Hematopoietic multipotent progenitor cell treated with erythropoietin and hydrocortisone succinate and interleukin-3 and kit ligand, for 6 days (in vitro differentiated cells): ENCODE data around the gene LGALS1.

Experiments
- DNase-seq: peaks from one replicate; pipeline ENCODE4 v3.0.0-alpha.2; 2015

The LGALS1 gene

DNA sequence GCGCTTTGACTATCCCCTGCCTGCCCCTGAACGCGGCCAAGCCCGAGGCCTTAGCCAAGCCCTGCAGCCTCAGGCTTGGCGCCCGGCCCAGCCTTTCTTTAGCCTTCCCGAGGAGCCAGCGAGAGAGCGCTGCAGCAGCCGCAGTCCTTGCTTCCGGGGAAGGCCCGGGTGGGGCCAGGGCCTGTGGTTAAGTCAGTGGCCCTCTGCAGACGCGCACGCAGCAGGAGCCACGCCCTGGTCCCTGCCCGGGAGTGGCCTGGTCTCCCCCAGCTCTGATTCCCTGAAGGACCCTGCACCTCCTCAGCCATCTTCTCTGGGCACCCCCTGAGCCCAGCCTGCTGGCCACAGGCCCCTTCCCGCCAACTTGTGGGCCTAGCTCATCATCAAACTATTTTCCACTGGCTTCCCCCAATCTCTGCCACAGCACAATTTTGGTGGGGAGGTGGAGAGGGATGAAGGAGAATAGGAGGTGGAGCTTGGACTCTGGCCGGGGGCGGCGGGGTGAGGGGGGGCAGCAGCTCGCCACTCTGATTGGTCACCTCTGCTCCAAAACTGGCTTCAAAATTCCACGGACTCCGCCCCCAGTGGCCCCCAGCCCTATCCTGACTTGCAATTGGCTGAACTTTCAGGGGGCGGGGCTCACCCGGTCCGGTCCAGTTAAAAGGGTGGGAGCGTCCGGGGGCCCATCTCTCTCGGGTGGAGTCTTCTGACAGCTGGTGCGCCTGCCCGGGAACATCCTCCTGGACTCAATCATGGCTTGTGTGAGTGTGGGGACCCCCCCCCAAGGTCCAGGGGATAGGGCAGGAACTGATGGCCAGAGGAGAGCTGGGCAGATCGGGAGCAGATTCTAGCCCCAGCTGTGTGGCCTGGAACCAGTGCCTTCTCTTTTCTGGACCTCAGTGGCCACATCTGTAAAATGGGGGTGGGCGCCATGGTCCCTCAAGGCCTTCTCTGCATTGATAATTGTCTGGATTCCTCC is at the start of gene LGALS1:
Gene LGALS1, plus strand, starts transcription at position 686 of the 979 bp plus-strand sequence. Its CDS starts 67 bp downstream, at position 753.
- DNase-seq = peak; percentile 96

DNA sequence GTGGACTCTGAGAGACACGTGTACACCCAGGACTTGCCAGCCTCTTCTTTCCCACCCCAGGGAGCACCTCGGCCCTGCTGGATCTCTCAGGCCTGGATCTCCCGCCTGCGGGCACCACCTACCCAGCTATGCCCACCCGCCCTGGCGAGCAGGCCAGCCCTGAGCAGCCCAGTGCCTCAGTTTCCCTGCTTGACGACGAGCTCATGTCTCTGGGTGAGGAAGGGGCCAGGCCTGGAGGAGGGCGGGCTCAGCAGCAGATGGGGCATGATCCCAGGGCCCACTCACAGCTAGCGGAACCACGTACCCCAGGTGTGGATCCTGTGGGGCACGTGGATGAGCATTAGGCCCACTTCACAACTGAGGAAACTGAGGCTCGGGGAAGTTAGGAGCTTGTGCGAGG is 49.7 kb upstream of the LGALS1 start:
- DNase-seq = no peak

GRCh38 chr22:37626144-37626543 is 49.3 kb upstream of the LGALS1 start:
- DNase-seq = no peak

DNA sequence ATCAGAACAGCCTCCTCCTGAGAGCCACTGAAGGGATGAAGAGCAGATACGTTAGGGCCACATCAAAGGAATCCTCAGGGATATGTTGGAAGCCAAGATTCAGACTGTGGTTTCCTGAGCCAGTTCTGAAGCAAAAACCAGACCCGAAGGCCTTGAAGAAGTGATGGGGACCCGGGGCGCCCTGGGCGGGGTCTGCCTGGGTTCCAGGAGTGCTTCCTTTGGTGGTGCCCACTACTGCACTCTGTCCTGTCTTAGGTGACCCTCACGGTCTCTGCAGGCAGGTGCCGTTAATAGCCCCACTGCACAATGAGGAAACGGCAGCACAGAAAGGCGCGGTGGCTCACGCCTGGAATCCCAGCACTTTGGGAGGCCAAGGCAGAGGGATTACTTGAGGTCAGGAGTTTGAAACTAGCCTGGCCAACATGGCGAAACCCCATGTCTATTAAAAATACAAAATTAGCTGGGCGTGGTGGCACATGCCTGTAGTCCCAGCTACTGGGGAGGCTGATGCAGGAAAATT is 48.8 kb upstream of the LGALS1 start:
- no peak for DNase-seq

GRCh38 chr22:37627121-37627520 is 48.3 kb upstream of the LGALS1 start:
- DNase-seq = no peak

- DNase-seq = no peak
These were observed 47.9 kb upstream of the LGALS1 start for GRCh38 chr22:37627545-37627944.

DNA sequence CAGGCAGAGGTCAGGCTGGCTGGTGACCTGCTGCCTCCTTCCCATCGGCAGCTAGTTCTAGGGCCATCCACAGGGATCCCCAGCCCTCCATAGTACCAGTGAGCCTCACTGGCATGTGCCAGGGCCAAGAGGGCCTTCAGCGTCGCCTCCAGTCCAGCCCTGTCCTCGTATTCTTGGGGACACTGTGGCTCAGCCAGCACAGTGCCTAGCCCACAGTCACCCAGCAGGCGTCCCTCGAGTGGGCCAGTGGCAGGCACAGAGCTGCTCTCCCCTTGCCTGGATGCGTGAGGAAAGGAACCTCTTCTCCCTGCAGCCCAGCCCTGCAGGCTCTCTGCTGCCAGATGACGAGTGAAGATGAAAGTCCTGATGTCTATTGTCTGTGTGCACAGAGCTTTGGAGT is 46.6 kb upstream of the LGALS1 start:
- no peak for DNase-seq

- DNase-seq = no peak
These were observed 45.5 kb upstream of the LGALS1 start for GRCh38 chr22:37629928-37630327.

DNA sequence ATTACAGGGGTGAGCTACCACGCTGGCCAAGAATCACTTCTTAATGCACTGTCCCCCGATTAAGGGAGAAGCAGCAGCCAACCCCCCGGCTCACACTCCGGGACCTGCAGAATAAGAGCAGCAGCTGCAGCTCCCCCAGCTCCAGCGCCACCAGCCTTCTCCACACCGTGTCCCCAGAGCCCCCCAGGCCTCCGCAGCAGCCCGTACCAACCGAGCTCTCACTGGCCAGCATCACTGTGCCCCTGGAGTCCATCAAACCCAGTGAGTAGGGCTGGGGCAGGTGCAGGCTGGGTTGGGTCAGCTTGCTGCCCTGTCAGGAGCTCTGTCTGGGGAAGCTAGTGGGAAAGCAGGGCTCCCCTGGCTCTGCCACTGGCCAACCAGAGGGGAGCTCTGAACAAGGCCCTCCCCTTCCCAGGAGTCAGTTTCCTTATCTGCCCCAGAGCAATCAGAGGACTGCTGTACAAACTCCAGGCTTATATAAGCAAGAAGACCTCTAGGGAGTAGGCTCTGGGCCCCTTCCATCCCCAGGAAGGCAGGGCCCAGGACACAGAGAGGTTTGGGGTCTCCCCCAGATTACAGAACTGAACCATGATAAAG is 44.5 kb upstream of the LGALS1 start:
- DNase-seq = peak; percentile 76

GRCh38 chr22:37631448-37632173 is 43.8 kb upstream of the LGALS1 start:
- no peak for DNase-seq

DNA sequence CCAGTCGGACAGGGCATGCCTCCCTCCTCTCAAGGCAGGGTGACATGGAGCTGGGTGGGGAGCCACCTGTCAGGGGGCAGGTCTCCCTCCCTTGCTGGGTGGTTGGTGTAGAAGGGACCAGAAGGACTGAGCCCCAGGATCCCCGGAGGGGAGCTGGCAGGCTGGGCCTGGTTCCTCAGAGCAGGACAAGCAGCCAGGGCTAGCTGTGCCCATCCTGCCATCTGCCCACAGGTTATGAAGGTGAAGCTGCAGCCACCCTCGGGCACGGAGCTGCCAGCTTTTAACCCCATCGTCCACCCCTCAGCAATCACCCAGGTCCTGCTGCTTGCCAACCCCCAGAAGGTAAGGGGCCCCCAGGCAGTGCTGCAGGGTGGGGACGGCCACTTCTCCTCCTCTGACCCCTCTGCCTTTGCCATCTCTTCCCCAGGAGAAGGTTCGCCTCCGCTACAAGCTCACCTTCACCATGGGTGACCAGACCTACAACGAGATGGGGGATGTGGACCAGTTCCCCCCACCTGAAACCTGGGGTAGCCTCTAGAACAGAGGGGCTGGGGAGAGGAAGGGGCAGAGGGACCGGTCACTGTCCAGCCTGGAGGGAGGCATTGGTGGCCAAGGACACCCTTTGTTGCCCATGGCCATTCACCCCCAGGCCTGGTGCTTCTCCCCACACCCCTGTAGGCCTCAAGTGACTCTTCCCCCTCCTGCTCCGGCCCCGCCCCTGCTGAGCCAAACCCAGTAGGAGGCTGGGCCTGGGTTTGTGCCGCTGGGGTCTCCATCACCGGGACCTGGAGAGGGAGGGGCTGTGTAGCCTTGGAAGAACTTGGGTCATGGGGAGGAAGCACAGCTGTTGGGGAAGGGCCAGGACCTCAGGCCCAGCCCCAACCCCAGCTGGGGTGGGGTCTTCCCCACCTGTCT is 43.0 kb upstream of the LGALS1 start:
- DNase-seq = peak; percentile 50

DNA sequence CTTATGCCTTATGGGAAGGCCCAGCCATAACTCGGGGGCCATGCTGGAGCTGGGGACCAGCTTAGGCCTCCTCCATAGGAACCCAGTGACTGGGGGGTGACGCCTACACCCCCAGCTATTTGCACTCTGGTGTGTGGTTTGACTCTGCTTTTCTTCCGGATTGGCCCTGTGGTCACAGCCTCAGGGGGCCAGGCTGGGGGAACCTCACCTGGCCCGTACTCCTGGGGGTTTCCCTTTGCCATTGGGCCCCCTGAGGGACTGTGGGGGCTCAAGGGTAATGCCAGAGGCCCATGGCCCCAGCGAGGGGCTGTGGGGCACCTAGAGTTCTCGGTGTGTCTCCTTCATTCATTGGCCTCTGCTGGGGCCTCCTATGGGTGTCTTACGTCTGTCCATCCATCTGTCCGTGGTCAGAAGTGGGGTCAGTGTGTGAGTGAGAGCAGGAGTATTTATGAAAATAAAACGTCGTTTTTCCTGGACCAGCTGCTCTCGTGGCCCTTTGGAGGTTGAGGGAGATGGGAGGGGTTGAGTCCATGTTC is 42.3 kb upstream of the LGALS1 start:
- peak; percentile 55 for DNase-seq

DNA sequence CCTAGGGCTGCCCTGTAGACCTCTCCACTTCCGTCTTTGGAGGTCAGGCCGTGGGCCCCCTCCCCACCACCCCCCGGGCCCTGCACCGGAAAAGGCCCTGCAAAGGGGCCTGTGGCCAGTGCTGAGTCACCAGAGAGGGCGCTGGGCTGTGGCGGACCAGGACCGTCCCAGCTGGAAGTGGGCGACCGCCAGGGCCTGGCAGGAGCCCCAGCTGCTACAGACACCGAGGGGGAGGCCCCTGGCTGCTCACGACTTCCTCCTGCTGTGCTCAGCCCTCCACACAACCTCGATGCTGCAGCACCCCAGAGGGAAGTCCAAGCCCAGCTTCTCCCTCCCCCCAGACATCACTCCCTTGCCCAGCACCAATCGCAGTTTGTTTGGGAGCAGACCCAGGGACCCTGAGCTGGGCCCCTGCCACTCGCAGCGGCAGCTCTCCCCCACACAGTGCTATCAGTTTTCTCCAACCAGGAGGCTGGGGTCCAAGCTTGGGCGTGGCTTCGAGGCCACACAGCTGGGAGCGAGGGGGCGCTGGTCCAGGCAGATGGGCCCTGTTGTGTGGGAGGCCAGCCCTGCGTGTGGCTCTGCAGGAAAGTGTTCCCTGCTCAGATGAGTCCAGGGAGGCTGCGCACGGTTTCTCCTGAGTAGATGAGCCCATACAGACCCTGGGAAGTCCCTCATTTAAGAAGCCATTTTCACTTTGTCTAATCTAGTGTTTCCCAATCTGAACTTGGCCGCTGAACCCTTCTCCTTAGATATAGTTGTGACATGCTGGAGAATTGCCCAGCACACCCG is 41.6 kb upstream of the LGALS1 start:
- peak; percentile 86 for DNase-seq

- peak; percentile 60 for DNase-seq
These were observed 41.0 kb upstream of the LGALS1 start for GRCh38 chr22:37634417-37634924.

DNA sequence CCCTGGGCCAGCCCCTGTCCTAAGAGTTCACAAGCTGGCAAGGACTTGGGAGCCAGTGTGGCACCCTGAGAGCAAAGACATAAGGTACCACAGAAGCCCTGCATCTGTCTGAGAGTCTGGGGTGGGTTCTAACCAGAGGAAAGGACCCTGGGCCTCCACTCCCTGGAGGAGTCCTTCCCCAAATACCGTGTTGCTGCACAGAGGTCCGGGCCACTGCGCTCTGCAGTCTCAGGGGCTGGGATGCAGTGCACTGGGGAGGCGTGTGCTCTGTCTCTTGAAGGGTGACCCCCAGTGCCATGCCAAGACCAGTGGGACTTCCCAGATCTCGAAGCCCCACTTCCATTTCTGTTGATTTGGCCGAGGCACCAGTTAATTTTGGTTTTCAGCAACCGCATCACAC is 40.3 kb upstream of the LGALS1 start:
- DNase-seq = no peak

- peak; percentile 68 for DNase-seq
These were observed 39.1 kb upstream of the LGALS1 start for GRCh38 chr22:37636186-37636948.

DNA sequence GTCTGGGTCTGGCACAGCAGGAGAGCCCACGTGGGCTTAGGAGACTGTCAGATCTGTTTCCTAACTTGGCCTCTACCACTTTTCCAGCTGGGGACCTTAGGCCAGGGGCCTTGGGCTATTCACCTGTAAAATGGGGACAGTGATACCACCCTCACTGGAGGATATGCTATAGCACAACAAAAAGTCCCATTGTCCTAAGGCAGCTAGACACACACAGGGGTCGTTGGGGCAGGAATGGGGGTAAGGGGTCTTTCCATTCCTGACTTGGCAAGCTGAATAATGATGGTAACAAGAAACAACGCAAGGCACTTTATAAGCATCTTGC is 38.5 kb upstream of the LGALS1 start:
- DNase-seq = no peak

GRCh38 chr22:37638391-37639069 is 36.9 kb upstream of the LGALS1 start:
- peak; percentile 85 for DNase-seq

DNA sequence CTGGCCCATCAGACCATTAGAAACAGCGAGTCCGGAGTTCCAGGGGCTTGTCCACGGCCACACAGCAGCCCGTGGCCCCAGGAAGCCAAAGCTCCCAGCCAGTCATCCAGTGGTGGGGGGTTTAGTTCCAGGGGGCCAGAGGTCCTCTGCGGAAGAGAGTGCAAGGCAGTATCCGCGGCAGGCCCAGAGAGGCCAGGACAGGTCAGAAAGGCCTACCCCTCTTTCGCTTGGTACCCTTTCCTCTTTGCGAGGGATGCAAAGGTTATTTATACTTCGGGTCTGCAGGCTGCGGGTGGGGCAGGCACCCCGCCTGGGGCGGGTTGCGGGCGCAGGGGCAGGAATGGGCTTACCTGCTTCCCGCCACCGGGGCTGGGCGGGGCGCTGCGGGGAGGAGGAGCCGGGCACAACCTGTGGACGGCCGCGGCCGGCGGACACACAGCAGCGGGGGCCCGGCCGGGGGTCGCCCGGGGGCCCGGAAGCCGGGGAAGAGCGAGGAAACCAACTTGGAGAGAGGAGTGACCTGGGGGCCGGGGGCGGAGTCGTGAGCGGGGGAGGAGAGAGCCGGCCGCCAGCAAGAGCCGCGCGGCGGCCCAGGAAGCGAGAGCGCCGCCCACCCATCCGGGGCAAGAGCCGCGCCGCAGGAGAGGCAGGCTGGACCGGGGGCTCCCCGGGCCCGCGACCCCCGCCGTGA is 36.2 kb upstream of the LGALS1 start, which contains the start of gene SH3BP1:
Gene SH3BP1, plus strand, starts transcription at position 600 of the 691 bp plus-strand sequence. CDS start 119 bp downstream, outside the sequence.
- peak; percentile 68 for DNase-seq
